Thyroid gland (tissue), 4 donors: Measurements from ENCODE around the gene PIEZO2.

Experiments used
- POLR2A ChIP-seq, 2 donors: fragments of 450-650 bp; IDR thresholded peaks; one replicate each; pipeline ENCODE4 v1.6.1; 2017; ENCODE audit warnings: antibody characterized with exemption in 2 of 2, mild to moderate bottlenecking in 2 of 2, moderate library complexity in 1 of 2
- TF ChIP-seq, protein P1 (sequence below), 6 experiments: fragments of 200-600 bp in 3 of 6; fragments of 450-650 bp in 3 of 6; sonication (generic) in 3 of 6; IDR thresholded peaks; one replicate each; pipeline ENCODE4 v1.5.1; 2016 to 2019; ENCODE audit warnings: antibody characterized with exemption in 6 of 6, mild to moderate bottlenecking in 2 of 6, inconsistent platforms in 1 of 6, moderate library complexity in 1 of 6

DNA sequence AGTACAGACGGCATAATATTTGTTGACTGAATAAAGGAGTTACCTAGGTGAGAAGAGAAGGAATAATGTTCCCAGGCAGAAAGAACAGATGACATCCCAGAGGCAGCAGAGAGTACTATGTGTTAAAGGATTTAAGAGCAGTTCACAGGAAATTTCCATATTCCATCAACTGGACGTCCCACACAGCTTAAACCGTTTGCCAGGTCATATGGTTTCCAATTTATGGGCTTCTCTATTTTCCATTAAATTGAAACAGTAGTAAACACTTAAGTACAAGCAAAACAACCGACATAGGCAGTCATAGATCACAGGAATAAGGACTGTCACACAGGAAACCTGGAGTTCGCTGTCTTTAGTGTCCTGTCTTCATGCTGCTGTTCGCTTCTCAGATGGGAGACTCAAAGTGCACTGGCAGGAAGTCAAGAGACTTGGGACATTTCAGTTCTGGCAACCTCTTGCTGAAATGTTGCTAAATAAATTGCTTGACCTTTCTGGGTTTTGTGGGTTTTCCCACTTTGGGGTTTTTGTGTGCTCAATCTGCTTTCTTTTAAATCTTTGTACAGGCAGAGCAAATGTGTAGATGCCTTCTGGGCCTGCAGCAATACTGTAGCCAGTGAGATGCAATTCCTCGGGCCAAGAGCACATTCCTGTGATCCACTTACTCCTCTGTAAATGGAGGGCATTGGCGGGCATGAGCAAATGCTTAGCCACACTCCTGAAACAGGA is 5.8 kb upstream of the PIEZO2 start:
- TF ChIP-seq, protein P1, sequence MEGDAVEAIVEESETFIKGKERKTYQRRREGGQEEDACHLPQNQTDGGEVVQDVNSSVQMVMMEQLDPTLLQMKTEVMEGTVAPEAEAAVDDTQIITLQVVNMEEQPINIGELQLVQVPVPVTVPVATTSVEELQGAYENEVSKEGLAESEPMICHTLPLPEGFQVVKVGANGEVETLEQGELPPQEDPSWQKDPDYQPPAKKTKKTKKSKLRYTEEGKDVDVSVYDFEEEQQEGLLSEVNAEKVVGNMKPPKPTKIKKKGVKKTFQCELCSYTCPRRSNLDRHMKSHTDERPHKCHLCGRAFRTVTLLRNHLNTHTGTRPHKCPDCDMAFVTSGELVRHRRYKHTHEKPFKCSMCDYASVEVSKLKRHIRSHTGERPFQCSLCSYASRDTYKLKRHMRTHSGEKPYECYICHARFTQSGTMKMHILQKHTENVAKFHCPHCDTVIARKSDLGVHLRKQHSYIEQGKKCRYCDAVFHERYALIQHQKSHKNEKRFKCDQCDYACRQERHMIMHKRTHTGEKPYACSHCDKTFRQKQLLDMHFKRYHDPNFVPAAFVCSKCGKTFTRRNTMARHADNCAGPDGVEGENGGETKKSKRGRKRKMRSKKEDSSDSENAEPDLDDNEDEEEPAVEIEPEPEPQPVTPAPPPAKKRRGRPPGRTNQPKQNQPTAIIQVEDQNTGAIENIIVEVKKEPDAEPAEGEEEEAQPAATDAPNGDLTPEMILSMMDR (IDR thresholded peaks at IDR 0.05): no peak
- no peak for TF ChIP-seq POLR2A (IDR thresholded peaks at IDR 0.05)
